NCI-H460 (cell line): ENCODE data around the gene ADGRA1. TPM values are rescaled to one million over a fixed set of nuclear protein-coding genes. Genes with fewer than 3 reads are reported as not detected.

ENCODE experiments used
- DNase-seq: peaks from one replicate; pipeline ENCODE4 v3.0.0-alpha.2; 2016; ENCODE audit warnings: low read depth; ENCODE audit errors: extremely low read depth
- polyA plus RNA-seq: library from polyadenylated mRNA; depleted of rRNA; stranded (reverse); fragments of >200 nt; gene quantifications from 2 replicates; pipeline ENCODE4 v1.2.3, GENCODE V29; 2014; cell fraction: nucleus; rRNA removed
- total RNA-seq: library from RNA; depleted of rRNA; stranded (reverse); fragments of >200 nt; shearing (Covaris generic); gene quantifications from 2 replicates; pipeline ENCODE4 v1.2.3, GENCODE V29; 2014; rRNA removed

The ADGRA1 gene, protein sequence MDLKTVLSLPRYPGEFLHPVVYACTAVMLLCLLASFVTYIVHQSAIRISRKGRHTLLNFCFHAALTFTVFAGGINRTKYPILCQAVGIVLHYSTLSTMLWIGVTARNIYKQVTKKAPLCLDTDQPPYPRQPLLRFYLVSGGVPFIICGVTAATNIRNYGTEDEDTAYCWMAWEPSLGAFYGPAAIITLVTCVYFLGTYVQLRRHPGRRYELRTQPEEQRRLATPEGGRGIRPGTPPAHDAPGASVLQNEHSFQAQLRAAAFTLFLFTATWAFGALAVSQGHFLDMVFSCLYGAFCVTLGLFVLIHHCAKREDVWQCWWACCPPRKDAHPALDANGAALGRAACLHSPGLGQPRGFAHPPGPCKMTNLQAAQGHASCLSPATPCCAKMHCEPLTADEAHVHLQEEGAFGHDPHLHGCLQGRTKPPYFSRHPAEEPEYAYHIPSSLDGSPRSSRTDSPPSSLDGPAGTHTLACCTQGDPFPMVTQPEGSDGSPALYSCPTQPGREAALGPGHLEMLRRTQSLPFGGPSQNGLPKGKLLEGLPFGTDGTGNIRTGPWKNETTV
- not detected in 2 replicates for total RNA-seq
- polyA plus RNA-seq = not detected in 2 replicates

GRCh38 chr10:133087679-133088178 lies at the start of gene ADGRA1:
Gene ADGRA1 (plus strand): TSS chr10:133087924. CDS start chr10:133088910, 986 bp downstream.
- DNase-seq = no peak

- no peak for DNase-seq
Measured at GRCh38 chr10:133038036-133038823, 49.5 kb upstream of the ADGRA1 start.

- DNase-seq = no peak
Measured at GRCh38 chr10:133039107-133039802, 48.5 kb upstream of the ADGRA1 start.

DNA sequence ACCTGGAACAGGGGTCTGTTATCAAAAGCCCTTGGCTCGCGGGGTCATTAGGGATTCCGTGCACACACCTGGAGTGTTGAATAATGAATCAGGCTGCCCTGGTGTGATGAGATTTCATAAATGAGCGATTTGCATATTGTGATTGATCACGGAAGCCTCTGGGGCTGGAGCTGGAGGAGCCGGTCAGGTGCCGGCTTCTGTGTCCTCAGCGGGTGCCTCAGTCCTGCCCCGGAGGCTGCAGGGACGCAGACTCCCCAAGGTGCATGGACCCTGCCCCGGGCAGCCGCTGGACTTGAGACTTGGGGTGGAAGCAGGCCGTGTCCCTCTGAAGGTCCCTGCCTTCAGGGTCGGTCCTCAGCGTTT lies 47.9 kb upstream of the ADGRA1 start:
- no peak for DNase-seq

DNA sequence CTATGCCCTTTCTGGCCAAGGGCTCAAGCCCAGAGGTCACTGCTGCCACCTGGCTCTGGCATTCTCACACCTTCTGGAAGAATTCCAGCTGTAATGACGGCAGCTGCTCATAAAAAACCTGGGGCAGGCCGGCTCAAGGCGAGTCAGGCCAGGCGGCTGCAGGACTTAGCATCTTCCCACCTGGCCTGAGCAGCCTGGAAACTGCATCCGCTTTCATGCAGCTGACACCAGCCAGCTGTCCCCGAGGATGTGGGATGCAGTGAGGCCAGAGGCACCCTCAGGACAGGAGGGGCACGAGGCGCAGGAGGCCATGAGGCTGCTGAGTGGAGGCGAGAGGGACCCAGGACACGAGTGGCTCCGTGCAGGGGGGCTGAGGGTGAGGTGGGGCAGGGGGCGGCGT lies 47.5 kb upstream of the ADGRA1 start:
- no peak for DNase-seq

DNA sequence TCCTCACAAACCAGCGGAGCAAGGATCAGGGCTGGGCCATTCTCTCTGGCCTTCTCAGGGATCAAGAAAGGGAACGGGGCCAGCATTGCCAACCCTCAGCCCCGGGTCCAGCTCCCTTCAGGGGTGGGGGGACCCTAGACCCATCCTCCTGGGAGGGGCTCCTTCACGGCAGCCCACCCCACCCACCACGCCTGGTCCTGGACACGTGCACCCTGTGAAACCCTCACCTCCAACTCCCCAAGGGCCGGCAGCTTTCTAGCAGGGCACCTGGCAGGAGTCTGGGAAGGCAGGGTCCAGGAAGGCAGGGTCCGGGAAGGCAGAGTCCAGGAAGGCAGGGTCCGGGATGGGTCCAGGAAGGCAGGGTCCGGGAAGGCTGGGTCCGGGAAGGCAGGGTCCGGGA lies 46.6 kb upstream of the ADGRA1 start:
- no peak for DNase-seq

- DNase-seq = no peak
Measured at GRCh38 chr10:133042061-133042460, 45.7 kb upstream of the ADGRA1 start.

- no peak for DNase-seq
Measured at GRCh38 chr10:133042816-133043215, 44.9 kb upstream of the ADGRA1 start.

GRCh38 chr10:133043541-133044225 lies 44.0 kb upstream of the ADGRA1 start:
- DNase-seq = no peak

DNA sequence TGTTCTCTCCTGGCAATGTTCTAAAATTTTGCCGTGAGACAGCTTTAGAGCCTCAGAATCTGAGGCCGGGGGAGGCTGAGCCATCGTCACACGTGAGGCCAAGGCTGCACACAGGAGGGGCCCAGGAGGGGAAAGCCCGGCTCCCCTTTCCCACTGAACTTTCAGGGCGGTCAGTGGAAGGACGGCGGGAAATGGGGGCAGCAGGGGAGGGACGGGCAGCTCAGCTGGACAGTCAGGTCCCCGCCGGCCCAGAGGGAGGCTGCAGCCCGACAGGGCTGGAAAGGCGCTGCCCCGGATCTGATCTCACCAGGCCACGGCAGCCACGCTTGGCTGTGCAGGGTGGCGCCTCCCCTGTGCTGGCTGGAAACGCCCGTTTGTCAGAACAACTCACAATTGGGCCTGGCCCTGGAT lies 43.3 kb upstream of the ADGRA1 start:
- no peak for DNase-seq

GRCh38 chr10:133045556-133046389 lies 42.0 kb upstream of the ADGRA1 start:
- DNase-seq = no peak

- no peak for DNase-seq
Measured at GRCh38 chr10:133046390-133046765, 41.3 kb upstream of the ADGRA1 start.

- DNase-seq = no peak
Measured at GRCh38 chr10:133047526-133048123, 40.1 kb upstream of the ADGRA1 start.

DNA sequence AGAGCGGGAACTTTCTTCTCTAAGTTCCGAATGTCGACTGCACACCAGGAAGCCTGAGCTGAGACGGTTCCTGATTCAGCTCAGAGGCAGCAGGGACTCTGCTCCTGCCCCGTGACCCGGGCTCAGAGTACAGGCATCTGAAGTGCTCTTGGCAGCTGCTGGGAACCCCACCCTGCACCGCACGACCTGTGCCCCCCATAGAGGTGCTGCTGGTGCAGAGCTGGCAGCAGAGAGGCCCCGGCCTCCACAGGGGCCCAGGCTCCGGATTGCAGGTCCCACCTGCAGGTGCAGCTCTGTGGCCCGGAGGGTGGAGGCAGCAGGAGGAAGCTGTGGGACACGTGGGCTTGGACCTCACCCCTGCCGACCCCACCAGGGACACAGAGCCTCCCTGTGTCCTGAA lies 39.5 kb upstream of the ADGRA1 start:
- DNase-seq = no peak

DNA sequence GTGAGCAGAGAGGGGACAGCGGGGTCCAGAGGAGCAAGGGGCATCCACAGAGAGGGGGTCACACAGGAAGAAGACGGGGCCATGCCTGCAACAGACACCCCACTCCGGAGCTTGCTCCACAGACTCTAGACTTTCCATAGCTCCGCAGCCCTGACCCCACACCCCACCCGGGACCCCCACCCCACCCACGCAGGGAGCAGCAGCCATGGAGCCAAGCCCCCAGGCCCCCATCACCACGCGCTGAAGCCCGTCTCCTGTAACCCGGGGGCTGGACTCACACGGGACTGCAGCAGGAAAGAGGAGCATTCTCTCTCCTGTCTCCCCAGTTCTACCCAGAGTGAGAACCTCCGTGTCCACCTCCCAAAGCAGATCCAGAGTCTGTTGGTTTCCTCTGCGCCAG lies 38.8 kb upstream of the ADGRA1 start:
- no peak for DNase-seq

- no peak for DNase-seq
Measured at GRCh38 chr10:133049639-133050038, 38.1 kb upstream of the ADGRA1 start.

GRCh38 chr10:133050371-133050770 lies 37.4 kb upstream of the ADGRA1 start:
- DNase-seq = no peak

DNA sequence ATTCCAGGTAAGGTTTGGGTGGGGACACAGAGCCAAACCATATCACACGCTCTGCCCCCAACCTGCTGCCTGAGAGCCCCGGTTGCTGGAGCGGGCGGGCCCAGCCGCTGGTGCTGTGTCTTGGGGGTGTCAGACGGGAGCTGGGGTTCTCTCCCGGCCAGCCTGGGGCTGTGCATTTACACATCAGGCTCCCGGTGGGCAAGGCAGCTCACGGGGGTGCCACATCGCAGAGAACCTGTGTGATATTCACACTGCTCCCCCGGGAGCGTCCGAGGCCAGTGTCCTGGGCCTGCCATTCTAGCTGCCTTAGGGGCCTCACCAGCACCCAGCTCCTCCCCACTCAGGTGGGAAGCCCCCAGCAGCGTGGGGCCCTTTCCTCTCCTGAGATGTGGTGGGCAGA lies 35.6 kb upstream of the ADGRA1 start:
- no peak for DNase-seq
